NT2/D1 (cell line): ENCODE results near the gene PCA3.

Experiments
- SUZ12 ChIP-seq: IDR thresholded peaks from 2 replicates; pipeline ENCODE4 v1.6.1; 2011; ENCODE audit not compliant: insufficient read length, insufficient read depth; ENCODE audit errors: extremely low read depth
- YY1 ChIP-seq: IDR thresholded peaks from 2 replicates; pipeline ENCODE4 v1.6.1; 2011; ENCODE audit not compliant: insufficient read length, insufficient read depth
- ZNF274 ChIP-seq: IDR thresholded peaks from 2 replicates; pipeline ENCODE4 v1.6.1; 2011; ENCODE audit warnings: mild to moderate bottlenecking, low read depth, low read length

GRCh38 chr9:76787677-76788076, 23.4 kb downstream of the PCA3 start:
- TF ChIP-seq SUZ12 (no peak), ZNF274 (no peak), YY1 (no peak)
